MM.1S (cell line): ENCODE measurements around the gene RNF212.

Source experiments
- DNase-seq: peaks from one replicate; pipeline ENCODE4 v3.0.0-alpha.2; 2015
- H2AFZ ChIP-seq: fragments of 300-600 bp; sonication (generic); 2 replicates; pipeline ENCODE4 v1.6.0; 2016; ENCODE audit warnings: antibody characterized with exemption, low read length
- H3F3A ChIP-seq: fragments of 300-600 bp; sonication (generic); 2 replicates; pipeline ENCODE4 v1.6.1; 2016; ENCODE audit warnings: mild to moderate bottlenecking, antibody characterized with exemption, low read length, moderate library complexity, mixed read lengths; ENCODE audit not compliant: insufficient read depth
- H3K27ac ChIP-seq: fragments of 300-600 bp; sonication (generic); 2 replicates; pipeline ENCODE4 v1.5.1; 2016; ENCODE audit warnings: mild to moderate bottlenecking, low read length
- H3K27me3 ChIP-seq: fragments of 300-600 bp; sonication (generic); replicated peaks from 2 replicates; pipeline ENCODE4 v1.6.0; 2016; ENCODE audit warnings: low read length; ENCODE audit not compliant: insufficient read depth
- H3K36me3 ChIP-seq: fragments of 300-600 bp; sonication (generic); replicated peaks from 2 replicates; pipeline ENCODE4 v1.6.1; 2016; ENCODE audit warnings: mild to moderate bottlenecking, low read length, mixed read lengths; ENCODE audit not compliant: insufficient read depth
- H3K4me1 ChIP-seq: fragments of 300-600 bp; sonication (generic); 2 replicates; pipeline ENCODE4 v1.6.1; 2016; ENCODE audit warnings: low read length, mixed read lengths
- H3K4me2 ChIP-seq: fragments of 300-600 bp; sonication (generic); 2 replicates; pipeline ENCODE4 v1.6.0; 2016; ENCODE audit warnings: low read depth, low read length
- H3K4me3 ChIP-seq: fragments of 300-600 bp; sonication (generic); 2 replicates; pipeline ENCODE4 v1.5.1; 2016; ENCODE audit warnings: low read length, mixed read lengths
- H3K79me2 ChIP-seq: fragments of 300-600 bp; sonication (generic); 2 replicates; pipeline ENCODE4 v1.6.1; 2016; ENCODE audit warnings: mixed run types, low read length, mixed read lengths
- H3K9ac ChIP-seq: fragments of 300-600 bp; sonication (generic); 2 replicates; pipeline ENCODE4 v1.6.1; 2016; ENCODE audit warnings: low read length, mixed read lengths
- H3K9me2 ChIP-seq: fragments of 300-600 bp; sonication (generic); replicated peaks from 2 replicates; pipeline ENCODE4 v1.6.1; 2016; ENCODE audit warnings: mild to moderate bottlenecking, low read length, mixed read lengths; ENCODE audit not compliant: insufficient read depth
- H3K9me3 ChIP-seq: fragments of 300-600 bp; sonication (generic); replicated peaks from 2 replicates; pipeline ENCODE4 v1.6.1; 2016; ENCODE audit warnings: mild to moderate bottlenecking, low read length, mixed read lengths; ENCODE audit not compliant: insufficient read depth
- H4K20me1 ChIP-seq: fragments of 300-600 bp; sonication (generic); 2 replicates; pipeline ENCODE4 v1.6.1; 2016; ENCODE audit warnings: mild to moderate bottlenecking, low read length, moderate library complexity, mixed read lengths; ENCODE audit not compliant: insufficient read depth
- CTCF ChIP-seq: fragments of 300-600 bp; sonication (generic); IDR thresholded peaks from 2 replicates; pipeline ENCODE4 v1.5.1; 2016; ENCODE audit warnings: antibody characterized with exemption, low read length, mixed read lengths
- EZH2 ChIP-seq: fragments of 300-600 bp; sonication (generic); optimal IDR thresholded peaks from 2 replicates; pipeline ENCODE3; 2017; ENCODE audit warnings: low read depth, mild to moderate bottlenecking, antibody characterized with exemption, low read length, mixed read lengths
- EZH2phosphoT487 ChIP-seq: fragments of 300-600 bp; sonication (generic); IDR thresholded peaks from 2 replicates; pipeline ENCODE4 v1.6.1; 2018; ENCODE audit warnings: antibody characterized with exemption, low read length

RNF212 gene

DNA sequence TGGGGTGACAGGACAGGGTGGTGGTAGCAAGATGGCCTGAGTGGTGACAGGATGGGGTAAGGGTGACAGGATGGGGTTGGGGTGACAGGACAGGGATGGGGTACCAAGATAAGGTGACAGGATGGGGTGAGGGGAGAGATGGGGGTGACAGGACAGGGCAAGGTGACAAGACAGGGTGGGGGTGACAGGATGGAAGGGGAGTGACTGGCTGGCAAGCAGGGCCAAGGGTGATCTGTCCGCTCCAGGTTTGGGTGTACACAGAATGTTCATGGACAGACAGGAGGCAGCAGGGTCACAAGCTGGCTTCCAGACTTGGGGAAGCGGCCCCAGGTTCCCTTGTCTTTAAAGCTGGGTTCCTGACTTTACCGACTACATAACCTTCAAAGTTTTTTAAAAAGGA lies 23.3 kb downstream of the RNF212 start:
- no peaks in the 10 kb centered on the region for H3K9me2 ChIP-seq
- no peaks in the 10 kb centered on the region for H3K9me3 ChIP-seq
- no peaks in the 10 kb centered on the region for H4K20me1 ChIP-seq
- H3F3A ChIP-seq = no peaks in the 10 kb centered on the region
- no peak overlapping the region for H2AFZ ChIP-seq
- H3K27ac ChIP-seq = no peak overlapping the region
- TF ChIP-seq EZH2 = no peak
- TF ChIP-seq CTCF = no peak
- no peak for TF ChIP-seq EZH2phosphoT487
- no peaks in the 10 kb centered on the region for H3K4me1 ChIP-seq
- H3K79me2 ChIP-seq = no peaks in the 10 kb centered on the region
- H3K9ac ChIP-seq = no peak overlapping the region
- H3K4me2 ChIP-seq = no peak overlapping the region
- no peak overlapping the region for H3K4me3 ChIP-seq
- no peaks in the 10 kb centered on the region for H3K27me3 ChIP-seq
- no peak for DNase-seq
- H3K36me3 ChIP-seq = no peaks in the 10 kb centered on the region

DNA sequence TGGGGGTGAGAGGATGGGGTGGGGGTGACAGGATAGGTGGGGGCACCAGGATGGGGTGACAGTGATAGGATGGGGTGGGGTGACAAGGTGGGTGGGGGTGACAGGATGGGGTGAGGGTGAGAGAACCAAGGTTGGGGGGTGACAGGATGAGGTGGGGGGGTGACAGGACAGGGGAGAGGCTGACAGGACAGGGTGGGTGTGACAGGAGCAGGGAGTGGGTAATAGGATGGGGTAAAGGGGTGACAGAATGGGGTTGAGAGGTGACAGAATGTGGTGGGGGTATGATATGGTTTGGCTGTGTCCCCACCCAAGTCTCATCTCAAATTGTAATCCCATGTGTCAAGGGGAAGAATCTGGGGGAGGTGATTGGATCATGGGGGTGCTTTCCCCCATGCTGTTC lies 26.0 kb downstream of the RNF212 start:
- H3K9ac ChIP-seq = no peak overlapping the region
- H3F3A ChIP-seq = no peaks in the 10 kb centered on the region
- no peaks in the 10 kb centered on the region for H3K9me3 ChIP-seq
- H3K79me2 ChIP-seq = no peaks in the 10 kb centered on the region
- no peaks in the 10 kb centered on the region for H3K4me1 ChIP-seq
- no peaks in the 10 kb centered on the region for H3K27me3 ChIP-seq
- no peaks in the 10 kb centered on the region for H3K9me2 ChIP-seq
- H3K4me2 ChIP-seq = no peak overlapping the region
- H2AFZ ChIP-seq = no peak overlapping the region
- TF ChIP-seq EZH2 (no peak), EZH2phosphoT487 (no peak), CTCF (no peak)
- no peak overlapping the region for H3K27ac ChIP-seq
- no peak for DNase-seq
- no peaks in the 10 kb centered on the region for H4K20me1 ChIP-seq
- H3K36me3 ChIP-seq = no peaks in the 10 kb centered on the region
- no peak overlapping the region for H3K4me3 ChIP-seq

GRCh38 chr4:1086011-1086410 lies 27.4 kb downstream of the RNF212 start:
- H3K9me3 ChIP-seq = no peaks in the 10 kb centered on the region
- H3K4me3 ChIP-seq = no peak overlapping the region
- H3F3A ChIP-seq = no peaks in the 10 kb centered on the region
- H3K4me1 ChIP-seq = no peaks in the 10 kb centered on the region
- no peak overlapping the region for H3K27ac ChIP-seq
- no peak overlapping the region for H3K4me2 ChIP-seq
- H2AFZ ChIP-seq = no peak overlapping the region
- DNase-seq = no peak
- no peak for TF ChIP-seq EZH2phosphoT487
- no peak overlapping the region for H3K9ac ChIP-seq
- H3K36me3 ChIP-seq = no peaks in the 10 kb centered on the region
- H3K79me2 ChIP-seq = no peaks in the 10 kb centered on the region
- no peaks in the 10 kb centered on the region for H4K20me1 ChIP-seq
- H3K9me2 ChIP-seq = no peaks in the 10 kb centered on the region
- H3K27me3 ChIP-seq = no peaks in the 10 kb centered on the region

DNA sequence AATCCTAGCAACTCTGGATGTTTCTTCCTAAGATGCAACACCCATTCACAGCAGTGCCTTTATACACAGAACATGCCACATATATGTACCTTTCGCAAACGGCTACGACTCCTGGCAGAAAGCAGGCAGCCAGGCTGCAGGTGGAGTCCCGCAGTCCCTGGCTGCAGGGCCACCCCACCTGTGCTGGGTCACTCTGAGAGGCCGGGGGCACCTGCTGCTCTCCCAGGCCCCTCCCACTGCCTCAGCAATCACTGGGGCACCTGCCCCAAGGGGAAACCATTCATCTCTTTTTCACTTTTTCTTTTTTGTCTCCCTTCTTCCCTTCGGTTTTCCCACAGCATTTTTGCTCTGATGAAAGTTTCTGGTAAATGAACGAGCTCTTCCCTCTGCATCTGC lies 28.0 kb downstream of the RNF212 start:
- Histone ChIP-seq H3K9me2 (no peaks in the 10 kb centered on the region), H3K4me3 (no peak overlapping the region), H3K4me2 (no peak overlapping the region), H3K4me1 (no peaks in the 10 kb centered on the region), H4K20me1 (no peaks in the 10 kb centered on the region), H3K27me3 (no peaks in the 10 kb centered on the region), H3K79me2 (no peaks in the 10 kb centered on the region), H2AFZ (no peak overlapping the region), H3F3A (no peaks in the 10 kb centered on the region), H3K36me3 (no peaks in the 10 kb centered on the region), H3K27ac (no peak overlapping the region), H3K9ac (no peak overlapping the region), H3K9me3 (no peaks in the 10 kb centered on the region)
- no peak for TF ChIP-seq EZH2
- no peak for TF ChIP-seq CTCF
- TF ChIP-seq EZH2phosphoT487 = no peak
- no peak for DNase-seq
